MCF 10A (cell line): ENCODE data around the gene KIF18B. TPM values are rescaled to one million over a fixed set of nuclear protein-coding genes. Genes with fewer than 3 reads are reported as not detected.

Experiments used
- BruUV-seq: library from RNA; stranded (reverse); fragments of 400-500 nt; replicated peaks from 2 replicates; lab custom pipeline; 2021; lab: Mats Ljungman, UMichigan
- CTCF ChIA-PET: fragments of 300-600 bp; sonication (Branson Sonifier 250); formaldehyde crosslinking; extraction: SDS; loops from one replicate; lab custom pipeline; 2021; ENCODE audit warnings: antibody characterized with exemption, inconsistent platforms; lab: Yijun Ruan, JAX
- POLR2A ChIA-PET: fragments of 300-600, 350-650 bp; sonication (Branson Sonifier 250); formaldehyde crosslinking; extraction: SDS; loops from one replicate; lab custom pipeline; 2020; ENCODE audit warnings: antibody characterized with exemption, inconsistent platforms; lab: Yijun Ruan, JAX
- DNase-seq: peaks from one replicate; pipeline ENCODE4 v3.0.0-alpha.2; 2018; ENCODE audit not compliant: unreplicated experiment
- H3K27ac Mint-ChIP-seq: one replicate; pipeline ENCODE4 v1.8.0; 2022; ENCODE audit warnings: mild to moderate bottlenecking, low read depth, mixed read lengths; ENCODE audit not compliant: unreplicated experiment
- H3K27me3 Mint-ChIP-seq: one replicate; pipeline ENCODE4 v1.8.0; 2022; ENCODE audit warnings: mixed read lengths; ENCODE audit not compliant: insufficient read depth, unreplicated experiment
- H3K36me3 Mint-ChIP-seq: one replicate; pipeline ENCODE4 v1.8.0; 2022; ENCODE audit warnings: mild to moderate bottlenecking, moderate library complexity, mixed read lengths; ENCODE audit not compliant: insufficient read depth, unreplicated experiment
- H3K4me1 Mint-ChIP-seq: one replicate; pipeline ENCODE4 v1.8.0; 2022; ENCODE audit warnings: mixed read lengths; ENCODE audit not compliant: insufficient read depth, unreplicated experiment
- H3K4me3 Mint-ChIP-seq: one replicate; pipeline ENCODE4 v1.8.0; 2022; ENCODE audit warnings: mild to moderate bottlenecking, moderate library complexity, mixed read lengths; ENCODE audit not compliant: unreplicated experiment
- H3K9me3 Mint-ChIP-seq: one replicate; pipeline ENCODE4 v1.8.0; 2022; ENCODE audit warnings: mixed read lengths; ENCODE audit not compliant: unreplicated experiment
- intact Hi-C: fragments of 100-400 bp; cut with micrococcal nuclease; formaldehyde crosslinking; loops from 2 replicates; pipeline ENCODE4 v1.14.1; 2022
- total RNA-seq: library from RNA; stranded (reverse); gene quantifications from 2 replicates; pipeline ENCODE4 v1.2.3, GENCODE V29; 2022
- TF ChIP-seq, protein P1 (sequence below): fragments of 200-600 bp; IDR thresholded peaks from one replicate; pipeline ENCODE4 v1.8.0; 2022; ENCODE audit warnings: antibody characterized with exemption, mild to moderate bottlenecking; ENCODE audit not compliant: unreplicated experiment

KIF18B gene
- total RNA-seq, 1 experiment from 2014 or later: 17.5 TPM

DNA sequence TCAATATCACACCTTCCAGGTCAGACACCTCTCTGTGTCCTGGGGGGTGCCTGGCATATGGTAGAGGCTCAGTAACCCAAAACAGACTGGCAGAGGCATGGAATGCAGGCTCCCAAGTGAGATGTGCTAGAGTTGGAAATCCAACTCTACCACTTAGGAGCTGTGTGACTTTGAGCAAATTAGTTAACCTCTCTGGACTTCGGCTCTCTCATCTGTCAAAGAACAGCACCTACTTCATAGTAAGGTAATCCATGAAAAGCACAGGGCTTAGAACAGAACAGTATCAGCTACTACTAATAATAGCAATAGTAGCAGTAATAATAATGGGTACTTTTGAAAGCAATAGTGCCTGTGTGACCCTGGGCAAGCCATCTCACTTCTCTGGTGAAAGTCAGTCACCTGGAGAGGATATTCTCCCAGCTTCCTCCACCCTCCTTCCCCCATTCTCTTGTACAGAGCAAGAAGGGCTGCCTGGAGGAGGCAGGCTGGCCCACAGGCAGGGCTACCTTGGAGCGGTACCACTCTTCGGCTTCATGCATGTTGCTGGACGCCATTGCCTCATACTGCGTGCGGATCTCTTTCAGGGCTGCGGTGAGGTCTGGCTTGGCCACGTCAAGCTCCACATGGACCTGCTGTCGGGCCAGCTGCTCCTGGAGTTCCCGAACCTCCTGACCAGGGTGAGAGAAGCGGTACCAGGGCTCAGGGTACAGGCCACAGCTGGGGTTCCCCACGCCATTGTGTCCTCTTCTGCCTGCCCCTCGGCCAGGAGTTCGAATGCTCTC is 34.6 kb downstream of the KIF18B start:
- Mint-ChIP-seq H3K27me3 (no peaks in the 10 kb centered on the region), H3K4me3 (no peak overlapping the region), H3K9me3 (no peaks in the 10 kb centered on the region), H3K4me1 (peaks cover 35% of the 10 kb centered on the region), H3K27ac (peak overlapping the region; percentile 72), H3K36me3 (no peaks in the 10 kb centered on the region)
- no peak for DNase-seq
- ChIA-PET CTCF (interaction anchor here (2.0 to 3.7 kb wide), 2 partner anchors 12 to 108 kb away, joined by 13 to 15 read pairs; no protein-coding TSS in a partner anchor), POLR2A (interaction anchor here (0.6 to 0.8 kb wide), 3 partner anchors 10 to 19 kb away, joined by 3 read pairs; partner anchors contain the start of gene EFTUD2)
- TF ChIP-seq, protein P1, sequence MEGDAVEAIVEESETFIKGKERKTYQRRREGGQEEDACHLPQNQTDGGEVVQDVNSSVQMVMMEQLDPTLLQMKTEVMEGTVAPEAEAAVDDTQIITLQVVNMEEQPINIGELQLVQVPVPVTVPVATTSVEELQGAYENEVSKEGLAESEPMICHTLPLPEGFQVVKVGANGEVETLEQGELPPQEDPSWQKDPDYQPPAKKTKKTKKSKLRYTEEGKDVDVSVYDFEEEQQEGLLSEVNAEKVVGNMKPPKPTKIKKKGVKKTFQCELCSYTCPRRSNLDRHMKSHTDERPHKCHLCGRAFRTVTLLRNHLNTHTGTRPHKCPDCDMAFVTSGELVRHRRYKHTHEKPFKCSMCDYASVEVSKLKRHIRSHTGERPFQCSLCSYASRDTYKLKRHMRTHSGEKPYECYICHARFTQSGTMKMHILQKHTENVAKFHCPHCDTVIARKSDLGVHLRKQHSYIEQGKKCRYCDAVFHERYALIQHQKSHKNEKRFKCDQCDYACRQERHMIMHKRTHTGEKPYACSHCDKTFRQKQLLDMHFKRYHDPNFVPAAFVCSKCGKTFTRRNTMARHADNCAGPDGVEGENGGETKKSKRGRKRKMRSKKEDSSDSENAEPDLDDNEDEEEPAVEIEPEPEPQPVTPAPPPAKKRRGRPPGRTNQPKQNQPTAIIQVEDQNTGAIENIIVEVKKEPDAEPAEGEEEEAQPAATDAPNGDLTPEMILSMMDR: no peak
- intact Hi-C loops: no loop called here
- no TSS peak for BruUV-seq

DNA sequence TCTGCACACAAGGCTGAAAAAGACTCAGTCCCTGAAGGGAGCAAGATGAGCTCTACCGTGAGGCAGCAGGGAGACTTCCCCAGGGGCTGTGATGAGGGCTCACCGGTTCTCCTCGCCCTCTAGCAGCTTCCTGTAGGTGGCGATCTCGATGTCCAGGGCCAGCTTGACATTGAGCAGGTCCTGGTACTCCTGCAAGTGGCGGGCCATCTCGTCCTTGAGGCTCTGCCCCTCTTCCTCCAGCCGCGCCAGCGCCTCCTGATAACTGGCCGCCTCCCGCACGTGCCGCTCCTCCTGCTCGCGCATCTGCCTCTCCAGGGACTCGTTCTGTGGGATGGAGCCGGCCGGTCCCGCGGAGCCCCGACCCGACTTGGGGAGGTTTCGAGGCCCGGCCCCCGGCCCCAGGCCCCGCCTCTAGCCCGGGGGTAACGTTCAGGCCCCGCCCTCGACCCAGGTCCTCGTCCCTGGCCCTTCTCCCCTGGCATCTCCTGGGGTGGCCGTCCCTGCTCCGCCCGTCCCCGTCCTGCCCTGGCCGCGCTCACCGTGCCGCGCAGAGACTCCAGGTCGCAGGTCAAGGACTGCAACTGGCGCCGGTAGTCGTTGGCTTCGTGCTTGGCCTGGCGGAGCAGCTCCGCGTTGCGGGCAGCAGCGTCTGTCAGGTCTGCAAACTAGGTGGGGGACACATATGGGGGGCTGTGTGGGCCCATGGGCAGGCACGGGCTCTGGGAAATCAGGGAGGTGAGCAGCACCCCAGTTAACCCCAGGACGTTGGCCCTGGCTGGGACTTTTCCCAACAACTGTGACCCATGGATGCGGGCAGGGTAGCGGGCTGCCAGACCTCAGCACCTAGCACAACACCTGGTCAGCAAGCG is 36.2 kb downstream of the KIF18B start:
- no peak overlapping the region for H3K4me3 Mint-ChIP-seq
- peaks cover 24% of the 10 kb centered on the region for H3K4me1 Mint-ChIP-seq
- no peaks in the 10 kb centered on the region for H3K36me3 Mint-ChIP-seq
- POLR2A ChIA-PET: no interaction called here
- no peak overlapping the region for H3K27ac Mint-ChIP-seq
- DNase-seq: peak; percentile 36
- no peaks in the 10 kb centered on the region for H3K9me3 Mint-ChIP-seq
- intact Hi-C loops: no loop called here
- no TSS peak for BruUV-seq
- TF ChIP-seq, protein P1: no peak
- CTCF ChIA-PET: interaction anchor here (0.6 to 2.5 kb wide), 4 partner anchors 9 to 382 kb away, joined by 3 to 12 read pairs (median 4); no protein-coding TSS in a partner anchor
- no peaks in the 10 kb centered on the region for H3K27me3 Mint-ChIP-seq

DNA sequence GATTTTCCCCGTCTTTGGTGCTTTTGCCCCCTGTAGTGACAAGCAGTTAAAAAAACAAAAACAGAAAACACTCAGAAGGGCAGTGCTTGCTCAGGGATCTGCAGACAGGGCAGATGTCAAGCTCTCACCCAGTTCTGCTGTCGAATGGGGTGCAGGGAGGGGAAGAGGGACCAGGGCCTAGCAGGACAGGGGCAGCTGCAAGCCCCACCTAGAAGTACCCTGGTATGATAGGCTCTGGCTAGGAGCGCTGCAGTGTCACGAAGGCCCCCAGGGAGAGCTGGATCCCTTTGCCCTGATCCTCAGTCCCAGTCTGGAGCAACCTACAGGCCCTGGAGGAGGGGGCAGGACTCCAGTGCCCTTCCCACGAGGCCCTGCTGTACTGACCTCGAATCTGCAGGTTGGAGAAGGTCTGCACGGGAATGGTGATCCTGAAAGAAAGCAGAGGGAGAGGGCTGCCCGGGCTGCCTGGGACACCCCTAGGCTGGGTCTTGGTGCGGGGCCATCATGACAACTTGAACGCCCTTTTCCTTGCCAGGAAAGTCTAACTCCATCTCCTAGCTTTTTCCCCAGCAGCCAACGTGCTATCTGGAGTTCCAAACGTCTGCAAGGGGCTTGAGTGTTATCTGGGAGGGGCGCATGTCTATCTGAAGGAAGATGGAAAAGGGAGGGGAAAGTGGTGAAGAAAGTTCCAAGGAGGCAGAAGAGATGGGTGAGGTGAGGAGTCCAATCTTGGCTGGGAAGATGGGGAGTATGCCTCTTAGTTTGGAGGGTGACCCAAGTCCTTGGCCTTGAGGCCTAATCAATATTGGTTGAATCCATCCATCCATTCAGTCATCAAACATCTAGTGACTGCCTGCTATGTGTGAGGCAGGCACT is 37.1 kb downstream of the KIF18B start:
- no peak overlapping the region for H3K27ac Mint-ChIP-seq
- intact Hi-C loops: no loop called here
- TF ChIP-seq, protein P1: no peak
- no TSS peak for BruUV-seq
- no peaks in the 10 kb centered on the region for H3K36me3 Mint-ChIP-seq
- no peak for DNase-seq
- no peak overlapping the region for H3K4me3 Mint-ChIP-seq
- POLR2A ChIA-PET: interaction anchor here (0.6 to 3.3 kb wide), 5 partner anchors 11 to 215 kb away, joined by 3 to 21 read pairs (median 5); partner anchors contain the start of genes EFTUD2 and NMT1
- H3K9me3 Mint-ChIP-seq: no peaks in the 10 kb centered on the region
- H3K27me3 Mint-ChIP-seq: no peaks in the 10 kb centered on the region
- peaks cover 27% of the 10 kb centered on the region for H3K4me1 Mint-ChIP-seq
- CTCF ChIA-PET: interaction anchor here (0.6 to 2.5 kb wide), 7 partner anchors 8 to 225 kb away, joined by 3 to 17 read pairs (median 4); partner anchors contain the start of gene ACBD4
